Heart left ventricle (tissue), 13 donors: ENCODE measurements around the gene ESRP2.

ENCODE experiments used
- CTCF ChIP-seq, 12 donors: fragments of 200-600 bp; sonication (generic) in 4 of 12; IDR thresholded peaks; one replicate each; pipeline versions ENCODE4 v1.5.0 to v1.8.0; 2018 to 2022; ENCODE audit warnings: antibody characterized with exemption in 12 of 12, mild to moderate bottlenecking in 5 of 12
- POLR2A ChIP-seq, 2 donors: fragments of 450-650 bp; IDR thresholded peaks; one replicate each; pipeline ENCODE4 v1.6.1; 2017; ENCODE audit warnings: antibody characterized with exemption in 2 of 2, mild to moderate bottlenecking in 2 of 2, moderate library complexity in 2 of 2
- donor health status: ischemic (EF 13 %, LVEDD 7.1; RV severe dilation, severe dysfunction).
- donor health status: DM: no; HTN: yes; CAD: no.
- donor health status: DM: no; HTN: no; CAD: no.
- donor health status: ischemic (EF 25% LVEDD 6.9; RV normal size, moderate dysfunction).
- donor health status: ischemic (EF 25% LVEDD 5.7; RV mildly dilated, moderate dysfunction).
- donor health status: ischemic (EF 35%, LVEDD 5.7; RV mildly dilated, moderate dysfunction).
- donor health status: nonischemic (EF 11% LVEDD 7.7; RV severe dilation, severe dysfunction).
- donor health status: DM: yes; HTN: yes; CAD: no.
- donor health status: PGD.
- donor health status: ischemic (EF 29% LVEDD 5.4; RV normal size, mild dysfunction).
- donor health status: nonischemic (EF 23%, LVEDD 6.1; RV moderate dilation, normal function).

DNA sequence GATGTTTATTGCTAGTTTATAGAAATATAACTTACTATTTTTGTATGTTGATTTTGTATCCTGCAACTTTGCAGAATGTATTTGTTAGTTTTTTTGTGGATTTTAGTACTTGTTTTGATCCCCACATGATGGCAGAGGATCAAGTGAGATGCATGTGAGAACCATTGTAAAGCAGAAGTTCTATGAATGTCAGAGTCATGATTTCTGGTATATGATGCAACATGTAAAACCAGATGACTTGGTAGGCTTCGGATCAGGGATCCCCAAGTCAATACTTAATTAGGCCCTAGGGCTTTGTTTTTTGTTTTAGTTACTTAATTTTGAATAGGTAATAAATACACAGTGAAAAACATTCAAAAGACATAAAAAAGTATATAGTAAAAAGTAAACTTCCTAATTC, 45.8 kb downstream of the ESRP2 start:
- TF ChIP-seq CTCF (IDR thresholded peaks at IDR 0.05) = no peak
- TF ChIP-seq POLR2A (IDR thresholded peaks at IDR 0.05) = no peak
